Measurements from ENCODE around the gene SDC1.

SDC1 gene

DNA sequence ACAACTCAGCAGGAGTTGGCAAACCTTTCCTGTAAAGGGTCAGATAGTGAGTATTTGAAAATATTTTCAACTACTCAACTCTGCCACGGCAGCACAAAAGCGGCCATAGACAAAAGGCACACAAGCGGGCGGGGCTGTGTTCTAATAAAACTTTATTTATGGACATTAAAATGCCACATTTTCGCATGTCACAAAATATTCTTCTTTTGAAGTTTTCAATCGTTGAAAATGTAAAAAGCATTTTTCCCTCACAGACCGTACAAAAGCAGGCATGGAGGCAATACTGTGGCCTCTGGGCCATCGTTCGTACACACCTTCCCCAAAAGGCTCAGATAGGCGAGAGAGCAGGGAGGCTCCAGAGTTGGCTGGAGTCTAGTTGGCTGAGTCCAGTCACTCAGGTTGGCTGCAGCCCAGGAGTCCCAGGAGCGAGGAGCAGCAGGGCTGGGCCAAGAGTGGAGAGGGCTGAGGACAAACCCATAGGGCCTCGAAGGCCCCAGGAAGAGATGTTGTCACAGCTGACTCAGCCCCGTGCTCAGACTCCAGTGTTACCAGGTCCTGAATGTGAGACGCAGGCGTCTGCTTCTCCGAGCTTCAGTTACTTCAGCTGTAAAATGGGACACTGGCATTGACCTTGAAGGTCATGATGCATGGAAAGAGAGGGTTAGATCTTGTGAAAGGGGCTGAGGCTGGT lies 42.5 kb downstream of the SDC1 start:
- DNase-seq, result no peak

DNA sequence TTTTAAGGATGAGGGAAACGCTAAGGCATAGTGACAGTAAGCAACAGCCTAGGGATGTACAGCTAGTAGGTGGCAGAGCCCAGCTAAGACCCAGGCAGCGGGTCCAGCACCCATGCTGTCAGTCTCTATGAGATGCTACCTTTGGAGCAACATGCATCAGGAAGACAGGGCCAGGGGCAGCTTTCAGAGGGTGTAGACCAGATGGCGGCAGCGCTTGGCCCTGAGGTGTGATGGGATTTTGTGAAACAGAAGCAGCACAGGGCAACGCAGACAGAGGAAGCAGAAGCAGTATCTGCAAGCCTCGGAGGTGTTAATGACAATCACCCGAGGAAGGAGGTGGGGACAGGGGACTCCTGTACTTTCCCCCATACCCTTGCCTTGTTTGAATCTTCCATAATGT lies 43.2 kb downstream of the SDC1 start:
- no peak for DNase-seq

DNA sequence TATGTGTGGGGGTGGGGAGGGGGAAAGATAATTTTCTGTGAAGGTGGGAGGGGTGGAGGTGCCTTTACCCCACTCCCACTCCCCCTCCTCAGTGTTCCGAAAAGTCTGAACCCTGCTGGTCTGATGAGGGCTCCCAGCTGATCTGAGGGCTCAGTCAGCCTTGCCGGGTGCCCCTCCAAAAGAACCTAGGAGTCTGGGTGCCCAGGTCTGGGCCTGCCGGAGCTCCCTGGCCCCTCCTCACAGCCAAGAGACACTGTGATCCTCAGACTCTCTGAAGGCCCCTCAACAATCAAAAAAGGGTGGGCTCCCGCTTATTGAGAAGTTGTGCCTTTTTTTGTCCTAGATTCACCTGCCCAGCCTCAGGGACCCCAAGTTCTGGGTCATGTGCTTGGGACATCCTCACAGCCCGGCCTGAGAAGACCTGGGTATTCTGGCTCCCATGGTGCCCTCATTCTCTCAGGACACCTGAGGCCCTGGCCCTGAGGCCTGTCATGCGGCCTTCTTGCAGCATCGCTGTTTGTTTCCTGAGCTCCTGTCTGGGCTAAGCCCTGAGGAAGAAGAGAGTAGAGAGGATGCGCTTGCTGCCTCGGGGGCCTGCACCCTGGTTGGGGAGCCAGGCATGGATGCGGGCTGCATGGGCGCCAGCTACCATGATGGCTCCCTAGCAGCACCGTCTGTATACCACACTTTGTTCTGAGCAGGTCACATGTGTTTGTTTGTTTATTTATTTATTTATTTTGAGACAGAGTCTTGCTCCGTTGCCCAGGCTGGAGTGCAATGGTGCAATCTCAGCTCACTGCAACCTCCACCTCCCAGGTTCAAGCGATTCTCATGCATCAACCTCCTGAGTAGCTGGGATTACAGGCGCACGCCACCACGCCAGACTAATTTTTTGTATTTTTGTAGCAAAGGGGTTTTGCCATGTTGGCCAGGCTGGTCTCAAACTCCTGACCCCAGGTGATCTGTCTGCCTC lies 44.0 kb downstream of the SDC1 start:
- DNase-seq, result no peak

DNA sequence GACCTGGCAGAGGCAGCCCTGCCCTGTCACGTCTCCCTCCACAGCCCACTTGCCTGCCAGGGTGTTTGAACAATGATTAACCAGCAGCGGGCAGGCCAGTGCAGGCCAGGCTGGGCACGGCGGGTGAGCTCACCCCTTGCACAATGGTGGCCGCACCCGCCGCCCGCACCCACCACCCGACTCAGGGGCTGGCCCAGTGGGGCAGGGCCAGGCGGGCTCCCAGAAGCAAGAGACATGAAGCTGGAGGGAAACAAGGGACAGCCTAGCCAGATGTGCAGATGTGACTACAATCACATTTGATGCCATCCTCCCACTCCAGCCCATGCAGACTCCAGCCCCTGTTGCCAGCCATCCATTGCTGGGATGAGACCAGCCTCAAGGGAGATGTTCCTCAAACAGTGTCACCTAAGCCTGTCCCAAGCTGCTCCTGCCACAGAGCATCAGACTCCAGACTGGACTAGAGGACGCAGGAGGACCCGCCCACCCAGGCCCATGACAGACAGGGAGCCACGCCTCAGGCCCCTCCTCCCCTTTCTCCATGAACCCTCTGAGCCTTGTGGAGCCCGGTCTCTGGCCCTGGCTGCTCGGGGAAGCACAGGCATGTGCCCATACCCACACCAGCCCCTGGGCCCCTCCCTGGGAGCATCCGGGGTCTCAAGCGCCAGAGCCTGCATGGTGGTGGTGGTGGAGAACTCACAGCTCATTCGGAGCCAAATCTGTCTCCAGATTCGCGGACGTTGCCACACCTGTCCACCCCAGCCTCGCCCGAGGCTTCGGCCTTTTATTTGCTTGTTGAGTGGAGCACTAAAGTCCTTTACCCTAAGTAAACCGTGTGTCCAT lies 45.0 kb downstream of the SDC1 start:
- DNase-seq, result no peak

DNA sequence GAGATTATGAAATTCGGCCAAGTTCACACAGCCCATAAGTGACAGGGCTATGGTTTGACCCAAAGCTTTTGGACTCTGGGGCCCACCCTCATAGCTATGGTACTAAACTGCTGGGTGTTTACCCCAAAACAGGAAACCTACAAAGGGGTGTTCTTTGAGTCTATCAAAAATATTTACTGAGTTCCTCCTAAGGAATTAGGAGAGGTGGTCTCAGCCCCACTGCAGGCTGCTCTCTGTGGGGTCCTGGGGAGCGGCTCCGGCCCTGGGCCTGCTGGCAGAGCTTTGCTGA lies 45.5 kb downstream of the SDC1 start:
- no peak for DNase-seq

DNA sequence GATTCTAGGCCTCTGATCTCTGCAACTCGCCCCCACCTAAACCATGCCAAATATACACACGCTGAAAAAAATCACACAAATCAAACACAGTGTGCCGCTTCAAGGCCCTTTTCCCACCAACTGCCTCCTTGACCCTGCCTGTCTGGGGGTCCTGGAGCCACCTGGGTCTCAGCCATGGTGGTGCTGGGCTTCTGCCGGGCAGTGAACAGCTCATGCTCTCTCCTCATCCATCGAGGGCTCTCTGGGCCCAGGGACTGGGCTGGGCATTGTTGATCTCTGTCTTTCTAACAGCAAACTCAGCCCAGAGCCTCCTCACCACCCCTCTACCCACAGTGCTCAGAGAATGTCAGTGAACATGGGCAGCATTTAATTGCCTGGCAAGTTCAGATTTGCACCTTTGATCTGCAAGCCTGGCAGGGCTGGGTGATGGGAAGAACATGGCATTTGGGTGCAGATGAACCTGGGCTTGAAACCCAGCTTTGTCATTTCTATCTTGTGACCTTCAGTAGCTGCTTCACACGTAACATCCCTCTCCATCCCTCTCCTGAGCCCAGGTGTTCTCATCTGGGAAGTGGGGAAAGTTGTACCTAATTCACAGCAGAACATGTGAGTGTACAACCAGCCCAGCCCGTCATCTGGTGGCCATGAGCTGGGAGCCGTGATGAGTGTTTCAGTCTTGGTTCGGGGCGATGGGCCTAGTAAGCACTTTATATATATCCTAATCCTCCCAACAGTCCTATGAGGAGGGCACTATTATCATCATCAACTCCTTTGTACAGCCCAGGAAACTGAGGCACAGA lies 46.1 kb downstream of the SDC1 start:
- DNase-seq, result no peak

DNA sequence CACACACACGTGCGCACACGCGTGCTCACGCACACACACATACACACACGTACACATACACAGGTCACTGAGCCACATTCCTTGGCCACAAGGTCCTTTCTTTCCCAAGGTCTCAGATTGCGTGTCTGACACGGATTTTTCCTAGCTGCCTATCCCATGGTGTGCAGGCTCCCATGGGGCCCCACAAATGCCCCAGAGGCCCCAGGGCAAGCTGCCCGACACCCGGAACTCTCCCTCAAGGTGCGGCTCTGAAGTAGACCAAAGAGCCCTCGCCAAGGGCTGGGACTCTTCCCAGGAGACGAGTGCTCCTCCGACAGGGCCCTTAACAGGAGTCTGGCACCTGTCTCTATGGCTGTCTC lies 46.7 kb downstream of the SDC1 start:
- DNase-seq, result no peak

DNA sequence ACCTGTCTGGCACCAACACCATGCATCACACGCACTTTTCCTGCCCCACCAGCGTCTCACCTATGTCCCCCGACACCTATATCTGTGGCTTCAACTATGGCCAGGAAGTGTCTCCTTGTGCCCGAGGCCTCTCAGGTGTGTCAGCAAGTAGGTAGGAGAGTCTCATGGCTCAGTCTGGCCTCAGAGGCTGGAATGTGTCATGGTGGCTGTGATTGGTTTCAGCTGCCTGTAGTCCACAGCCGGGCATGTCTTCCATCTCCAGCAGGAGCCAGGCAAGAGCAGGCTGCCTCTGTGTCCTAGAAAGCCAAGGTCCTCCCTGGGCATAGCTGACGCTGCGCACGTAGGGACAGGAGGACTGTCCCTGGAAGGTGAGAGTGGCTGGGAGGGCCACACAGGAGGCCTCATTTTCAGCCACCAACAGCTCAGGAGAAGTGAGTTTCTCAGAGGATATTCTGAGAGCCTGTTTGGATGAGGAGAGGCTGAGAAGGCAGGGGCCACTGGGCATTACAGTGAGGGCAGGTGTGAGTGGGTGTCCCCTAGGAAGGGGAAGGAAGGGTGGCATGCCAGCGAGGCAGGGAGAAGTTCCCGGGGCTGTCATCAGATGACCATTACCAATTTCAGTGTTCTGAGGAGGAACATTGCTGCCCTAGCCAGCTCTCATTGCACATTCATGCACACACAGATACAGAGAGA lies 47.2 kb downstream of the SDC1 start:
- DNase-seq, result no peak

DNA sequence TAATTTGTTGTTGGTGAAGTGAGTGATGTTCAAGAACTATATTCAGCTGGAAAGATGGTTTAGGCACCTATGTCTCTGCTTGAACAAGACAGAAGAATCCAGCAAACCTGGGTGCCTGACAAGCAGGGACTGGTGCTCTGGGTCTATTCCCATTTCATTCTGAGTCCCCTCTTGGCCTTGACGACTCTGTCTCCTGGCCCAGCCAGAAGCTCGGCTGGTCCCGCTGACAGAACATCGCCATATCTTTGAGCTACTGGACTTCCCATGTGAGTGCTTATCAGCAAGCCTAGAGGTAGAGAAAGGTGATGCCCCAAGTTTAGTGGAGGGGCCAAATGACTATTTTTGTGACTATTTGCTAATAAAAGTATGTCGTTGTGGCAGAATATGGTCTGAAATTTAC lies 48.2 kb downstream of the SDC1 start:
- no peak for DNase-seq

DNA sequence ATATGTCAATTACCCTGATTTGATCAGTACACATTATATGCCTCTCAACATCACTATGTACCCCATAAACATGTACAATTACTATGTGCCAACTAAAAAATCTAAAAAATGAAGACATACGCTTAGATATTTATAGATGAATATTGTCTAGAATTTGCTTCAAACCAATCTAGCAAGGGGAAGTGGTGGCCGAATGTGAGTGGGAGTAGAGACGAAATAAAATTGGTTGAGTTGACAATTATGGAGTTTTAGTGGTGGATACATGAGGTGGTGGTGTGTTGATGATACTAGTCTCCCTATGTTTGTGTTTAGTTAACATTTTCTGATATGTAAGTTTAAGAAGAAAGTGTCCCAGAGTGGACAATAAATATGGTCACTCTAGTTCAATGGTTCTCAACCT lies 49.0 kb downstream of the SDC1 start:
- no peak for DNase-seq

DNA sequence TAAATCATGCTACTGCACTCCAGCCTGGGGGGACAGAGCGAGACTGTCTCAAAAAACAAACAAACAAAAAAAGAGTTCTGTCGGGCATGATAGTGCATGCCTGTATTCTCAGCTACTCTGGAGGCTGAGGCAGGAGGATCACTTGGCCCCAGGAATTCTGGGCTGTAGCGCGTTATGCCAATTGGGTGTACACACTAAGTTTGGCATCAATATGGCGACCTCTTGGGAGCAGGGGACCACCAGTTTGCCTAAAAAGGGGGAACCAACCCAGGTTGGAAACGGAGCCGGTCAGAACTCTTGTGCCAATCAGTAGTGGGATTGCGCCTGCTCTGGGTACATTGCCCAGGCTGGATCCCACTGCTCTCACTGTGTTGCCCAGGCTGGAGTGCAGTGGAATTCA lies 49.7 kb downstream of the SDC1 start:
- no peak for DNase-seq

DNA sequence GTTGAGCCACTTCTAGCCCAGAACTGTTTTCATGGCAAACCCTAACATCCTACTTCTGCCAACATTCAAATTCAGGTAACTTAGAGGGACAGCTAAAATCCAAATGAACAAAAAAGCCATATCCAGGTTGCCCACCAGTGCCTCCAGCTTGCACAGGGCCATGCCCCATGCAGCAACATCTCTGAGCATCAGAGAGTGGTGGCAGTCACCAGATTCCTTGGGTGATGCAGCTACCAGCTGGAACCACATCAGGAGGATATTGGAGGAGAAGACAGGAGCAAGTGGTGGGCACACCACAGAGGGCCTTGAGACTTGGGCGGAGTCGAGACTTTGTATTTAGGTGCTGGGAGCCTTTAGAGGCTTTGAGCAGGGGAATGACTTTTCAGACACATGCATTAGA lies 50.5 kb downstream of the SDC1 start:
- no peak for DNase-seq

DNA sequence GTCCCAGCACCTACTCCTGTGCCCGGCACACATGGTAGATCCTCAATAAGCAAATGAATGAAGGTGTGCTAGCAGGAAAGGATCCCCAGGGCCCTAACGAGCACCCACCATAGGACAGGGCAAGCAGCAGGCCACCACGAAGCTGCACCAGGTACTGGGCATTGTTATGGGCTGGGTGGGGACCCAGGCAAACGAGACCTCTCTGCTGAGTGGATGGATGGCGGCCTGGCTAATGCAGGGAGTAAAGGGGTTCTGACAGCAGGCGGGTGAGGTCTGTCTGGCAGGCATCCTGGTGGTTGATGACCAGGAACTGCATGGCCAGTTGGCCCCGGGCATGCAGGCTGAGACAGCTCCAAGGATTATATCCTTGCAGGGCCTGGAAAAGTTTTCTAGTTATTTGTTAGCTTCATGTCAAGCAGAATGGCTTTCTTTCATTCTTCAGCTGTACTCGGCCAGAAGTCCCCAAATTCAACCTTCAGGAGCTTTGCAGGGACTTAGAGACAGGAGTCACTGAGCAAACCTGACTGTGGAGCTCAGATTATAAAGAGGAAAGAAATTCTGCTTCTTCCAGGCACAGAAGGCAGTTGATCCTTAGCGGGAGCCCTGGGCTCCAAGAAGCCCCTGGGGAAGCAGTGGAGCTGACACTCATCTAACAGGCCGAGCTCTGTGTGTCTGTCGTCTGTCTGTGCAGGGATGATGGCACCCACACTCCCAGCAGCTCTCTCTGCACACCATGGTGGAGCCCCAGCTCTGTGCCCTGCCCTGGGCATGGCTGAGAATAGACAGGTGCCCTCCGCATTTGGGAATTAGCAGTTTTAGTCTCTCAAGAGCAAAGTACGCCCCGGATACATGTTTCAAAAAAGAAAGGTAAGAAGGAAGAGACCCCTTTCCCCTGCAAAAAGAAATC lies 51.2 kb downstream of the SDC1 start:
- no peak for DNase-seq

DNA sequence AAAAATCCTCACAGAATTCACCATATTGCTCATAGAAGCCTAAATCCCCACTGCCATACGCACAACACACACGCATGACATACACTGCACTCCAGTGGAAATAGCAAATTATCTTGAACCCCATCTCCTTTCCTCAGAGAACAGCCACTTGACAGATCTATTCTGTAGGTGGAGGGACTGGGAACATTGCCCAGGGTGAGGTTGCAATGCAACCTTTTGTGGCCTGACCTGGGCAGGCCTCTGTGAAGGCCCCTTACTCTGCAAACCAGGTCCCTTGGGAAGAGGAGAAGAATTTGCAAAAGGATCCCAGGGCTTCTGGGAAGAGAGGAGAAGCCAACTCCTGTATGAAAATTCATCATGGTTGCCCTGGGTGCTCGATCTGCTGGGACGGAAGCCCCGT lies 51.9 kb downstream of the SDC1 start:
- DNase-seq, result no peak

DNA sequence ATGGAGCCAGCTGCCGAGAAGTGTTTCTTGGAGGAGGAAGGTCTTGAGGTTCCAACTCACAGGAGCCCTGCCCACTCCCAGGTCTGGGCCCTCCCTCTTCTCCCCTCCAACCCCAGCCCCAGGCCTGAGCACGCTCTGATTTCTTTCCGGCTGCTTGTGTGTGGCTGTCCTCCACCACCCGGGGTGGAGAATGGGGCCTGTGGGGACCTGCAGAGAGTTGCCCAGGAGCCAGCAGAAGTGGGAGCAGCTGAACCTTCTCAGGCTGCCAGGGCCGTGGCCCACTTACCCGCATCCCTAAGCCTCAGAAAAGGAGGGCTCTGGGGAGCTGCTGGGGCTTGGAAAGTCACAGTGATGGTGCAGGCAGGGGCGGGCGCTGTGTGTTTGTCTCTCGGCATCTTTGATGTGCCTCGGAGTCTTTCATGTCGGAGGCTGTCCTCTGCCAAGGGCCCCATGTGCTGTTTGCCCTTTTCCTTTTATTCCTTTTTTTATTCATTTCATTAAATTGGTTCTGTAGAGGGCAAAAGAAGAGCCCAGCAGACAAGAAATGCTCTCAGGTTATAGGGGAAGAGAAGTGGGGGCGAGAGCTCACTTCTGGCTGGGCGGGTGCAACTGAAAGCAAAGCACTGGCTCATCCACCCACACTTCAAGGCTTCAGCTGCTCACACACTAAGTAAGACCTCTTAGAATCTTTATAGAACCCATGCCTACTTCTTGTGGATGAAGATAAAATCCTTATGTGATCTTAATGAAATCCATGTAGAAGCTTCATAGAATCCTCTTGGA lies 52.5 kb downstream of the SDC1 start:
- DNase-seq, result no peak

DNA sequence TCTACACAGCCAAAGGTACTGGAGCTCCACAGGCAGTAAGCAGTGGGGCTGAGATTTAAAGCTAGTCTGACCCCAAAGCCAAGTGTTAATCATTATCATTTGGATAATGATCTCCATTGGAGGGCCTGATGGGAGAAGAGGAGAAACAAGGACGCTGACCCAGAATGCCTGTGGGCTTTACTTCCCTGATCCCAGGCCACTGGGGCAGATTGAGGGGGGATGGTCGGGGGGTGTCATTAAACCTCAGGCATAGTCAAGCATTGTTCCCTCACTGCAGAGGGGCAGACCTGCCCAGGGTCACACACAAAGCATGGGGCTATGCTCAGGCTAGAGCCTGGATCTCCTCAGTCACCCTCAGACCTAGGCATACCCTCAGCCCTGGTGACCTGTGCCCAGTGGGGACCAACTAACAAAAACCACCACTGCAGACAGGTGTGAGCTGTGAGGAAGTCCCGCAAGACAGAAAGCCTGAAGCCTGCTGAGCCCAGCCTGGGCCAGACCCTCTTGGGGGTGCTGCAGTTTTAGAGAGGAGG lies 53.4 kb downstream of the SDC1 start:
- no peak for DNase-seq

DNA sequence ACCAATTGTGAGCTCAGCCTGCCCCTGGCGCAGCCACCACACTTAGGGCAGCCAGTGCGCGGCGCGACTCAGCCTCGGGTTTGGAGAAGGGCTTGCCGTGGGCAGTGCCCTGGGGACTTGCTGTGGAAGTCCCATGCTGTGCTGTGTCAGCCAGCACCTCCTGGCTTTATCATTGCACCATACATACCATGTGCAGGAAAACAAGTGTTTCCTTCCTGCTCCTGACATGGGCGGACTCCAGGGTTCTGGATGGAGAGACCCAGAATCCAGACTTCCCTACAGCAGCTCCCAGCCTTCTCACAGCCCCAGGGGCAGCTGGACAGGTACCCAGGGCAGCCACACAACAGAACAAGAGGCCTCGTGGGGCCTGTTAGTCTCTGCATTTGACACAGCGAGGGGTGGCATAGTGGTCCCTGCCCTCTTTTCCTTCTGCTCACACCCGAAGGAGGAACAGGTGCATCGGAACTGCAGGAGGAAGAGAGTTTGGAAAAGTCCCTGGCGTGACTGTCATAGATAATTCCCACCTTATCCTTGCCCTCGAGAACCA lies 54.2 kb downstream of the SDC1 start:
- DNase-seq, result no peak

DNA sequence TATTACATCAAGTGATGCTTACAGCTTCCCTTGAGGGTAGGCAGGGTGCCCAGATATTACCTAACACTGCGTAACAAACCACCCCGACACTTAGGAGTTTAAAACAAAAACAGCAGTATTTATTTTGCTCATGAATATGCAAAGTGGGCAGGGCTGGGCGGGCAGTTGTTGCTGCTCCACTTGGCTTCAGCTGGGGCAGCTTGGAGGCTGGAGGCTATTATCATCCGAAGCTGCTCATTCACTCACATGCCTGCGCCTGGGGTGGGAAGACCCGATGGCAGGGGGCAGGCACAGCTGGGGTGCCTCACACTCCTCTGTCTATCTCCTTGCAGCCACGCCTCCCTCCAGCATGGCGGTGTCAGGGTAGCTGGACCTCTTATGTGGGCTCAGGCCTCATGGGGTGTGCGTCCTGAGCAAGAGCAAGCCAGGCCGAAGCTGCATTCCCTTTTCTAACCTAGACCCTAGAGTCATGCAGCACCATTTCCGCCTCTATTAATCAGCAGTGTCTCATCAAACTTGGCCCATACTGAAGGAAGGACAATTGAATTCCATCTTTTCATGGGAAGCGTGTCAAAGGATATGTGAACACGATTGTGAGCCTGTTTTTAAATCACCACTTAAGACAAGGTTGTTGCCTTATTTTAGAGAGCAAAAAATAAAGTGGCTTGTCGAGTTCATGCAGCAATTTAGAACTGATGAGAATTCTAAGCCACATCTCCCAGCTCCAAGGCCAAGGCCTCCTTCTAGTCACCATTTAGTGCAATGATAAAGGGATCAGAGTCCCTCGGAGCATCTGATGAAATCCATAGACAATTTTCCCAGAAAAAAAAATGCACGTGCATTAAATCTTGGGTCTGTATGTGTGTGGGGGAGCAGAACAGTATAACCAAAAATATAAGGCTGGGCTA lies 54.9 kb downstream of the SDC1 start:
- DNase-seq, result no peak

All from effector CD8-positive, alpha-beta T cell (primary cell).